Measurements from ENCODE around the gene PPP3CB.

Gene PPP3CB

GRCh38 chr10:73432646-73433537 is 62.9 kb downstream of the PPP3CB start:
- no peak overlapping the region for H3K4me3 ChIP-seq (ENCODE audit: severe bottlenecking)
- no peak overlapping the region for H3K27ac ChIP-seq (ENCODE audit: poor library complexity, severe bottlenecking)
- TF ChIP-seq, protein P1, sequence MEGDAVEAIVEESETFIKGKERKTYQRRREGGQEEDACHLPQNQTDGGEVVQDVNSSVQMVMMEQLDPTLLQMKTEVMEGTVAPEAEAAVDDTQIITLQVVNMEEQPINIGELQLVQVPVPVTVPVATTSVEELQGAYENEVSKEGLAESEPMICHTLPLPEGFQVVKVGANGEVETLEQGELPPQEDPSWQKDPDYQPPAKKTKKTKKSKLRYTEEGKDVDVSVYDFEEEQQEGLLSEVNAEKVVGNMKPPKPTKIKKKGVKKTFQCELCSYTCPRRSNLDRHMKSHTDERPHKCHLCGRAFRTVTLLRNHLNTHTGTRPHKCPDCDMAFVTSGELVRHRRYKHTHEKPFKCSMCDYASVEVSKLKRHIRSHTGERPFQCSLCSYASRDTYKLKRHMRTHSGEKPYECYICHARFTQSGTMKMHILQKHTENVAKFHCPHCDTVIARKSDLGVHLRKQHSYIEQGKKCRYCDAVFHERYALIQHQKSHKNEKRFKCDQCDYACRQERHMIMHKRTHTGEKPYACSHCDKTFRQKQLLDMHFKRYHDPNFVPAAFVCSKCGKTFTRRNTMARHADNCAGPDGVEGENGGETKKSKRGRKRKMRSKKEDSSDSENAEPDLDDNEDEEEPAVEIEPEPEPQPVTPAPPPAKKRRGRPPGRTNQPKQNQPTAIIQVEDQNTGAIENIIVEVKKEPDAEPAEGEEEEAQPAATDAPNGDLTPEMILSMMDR (IDR thresholded peaks at IDR 0.05; ENCODE audit: poor library complexity, severe bottlenecking): no peak
- no peaks in the 10 kb centered on the region for H3K9me3 ChIP-seq (ENCODE audit: severe bottlenecking)
- ATAC-seq (ENCODE audit: low read depth): no peak
- DNase-seq (ENCODE audit: low spot score): no peak
- H3K27me3 ChIP-seq (ENCODE audit: insufficient read depth, poor library complexity, severe bottlenecking): no peaks in the 10 kb centered on the region
- H3K4me1 ChIP-seq (ENCODE audit: insufficient read depth, poor library complexity, severe bottlenecking): no peaks in the 10 kb centered on the region
- peaks cover 13% of the 10 kb centered on the region for H3K36me3 ChIP-seq (ENCODE audit: low read depth)

GRCh38 chr10:73426318-73426717 is 69.5 kb downstream of the PPP3CB start:
- DNase-seq (ENCODE audit: low spot score) (no peak), ATAC-seq (ENCODE audit: low read depth) (no peak)
- TF ChIP-seq, protein P1 (IDR thresholded peaks at IDR 0.05; ENCODE audit: poor library complexity, severe bottlenecking): no peak
- H3K27ac ChIP-seq (ENCODE audit: poor library complexity, severe bottlenecking): no peak overlapping the region
- H3K4me1 ChIP-seq (ENCODE audit: insufficient read depth, poor library complexity, severe bottlenecking): no peaks in the 10 kb centered on the region
- H3K36me3 ChIP-seq (ENCODE audit: low read depth): peaks cover 36% of the 10 kb centered on the region
- H3K9me3 ChIP-seq (ENCODE audit: severe bottlenecking): no peaks in the 10 kb centered on the region
- no peaks in the 10 kb centered on the region for H3K27me3 ChIP-seq (ENCODE audit: insufficient read depth, poor library complexity, severe bottlenecking)
- H3K4me3 ChIP-seq (ENCODE audit: severe bottlenecking): no peak overlapping the region

- Histone ChIP-seq H3K27me3 (ENCODE audit: insufficient read depth, poor library complexity, severe bottlenecking) (no peaks in the 10 kb centered on the region), H3K4me3 (ENCODE audit: severe bottlenecking) (no peak overlapping the region), H3K4me1 (ENCODE audit: insufficient read depth, poor library complexity, severe bottlenecking) (no peaks in the 10 kb centered on the region), H3K36me3 (ENCODE audit: low read depth) (peaks cover 31% of the 10 kb centered on the region), H3K27ac (ENCODE audit: poor library complexity, severe bottlenecking) (no peak overlapping the region), H3K9me3 (ENCODE audit: severe bottlenecking) (no peaks in the 10 kb centered on the region)
- ATAC-seq (ENCODE audit: low read depth) (no peak), DNase-seq (ENCODE audit: low spot score) (no peak)
- TF ChIP-seq, protein P1 (IDR thresholded peaks at IDR 0.05; ENCODE audit: poor library complexity, severe bottlenecking): no peak
These were observed 71.3 kb downstream of the PPP3CB start for GRCh38 chr10:73424478-73424877.

GRCh38 chr10:73423309-73423708 is 72.5 kb downstream of the PPP3CB start:
- no peak for DNase-seq (ENCODE audit: low spot score)
- Histone ChIP-seq H3K4me1 (ENCODE audit: insufficient read depth, poor library complexity, severe bottlenecking) (peaks cover 4% of the 10 kb centered on the region), H3K27ac (ENCODE audit: poor library complexity, severe bottlenecking) (no peak overlapping the region), H3K9me3 (ENCODE audit: severe bottlenecking) (no peaks in the 10 kb centered on the region), H3K27me3 (ENCODE audit: insufficient read depth, poor library complexity, severe bottlenecking) (no peaks in the 10 kb centered on the region), H3K4me3 (ENCODE audit: severe bottlenecking) (no peak overlapping the region), H3K36me3 (ENCODE audit: low read depth) (peaks cover 28% of the 10 kb centered on the region)
- ATAC-seq (ENCODE audit: low read depth): no peak
- TF ChIP-seq, protein P1 (IDR thresholded peaks at IDR 0.05; ENCODE audit: poor library complexity, severe bottlenecking): no peak

GRCh38 chr10:73416571-73416970 is 79.3 kb downstream of the PPP3CB start:
- Histone ChIP-seq H3K4me1 (ENCODE audit: insufficient read depth, poor library complexity, severe bottlenecking) (peaks cover 9% of the 10 kb centered on the region), H3K27ac (ENCODE audit: poor library complexity, severe bottlenecking) (no peak overlapping the region), H3K4me3 (ENCODE audit: severe bottlenecking) (no peak overlapping the region), H3K27me3 (ENCODE audit: insufficient read depth, poor library complexity, severe bottlenecking) (no peaks in the 10 kb centered on the region), H3K36me3 (ENCODE audit: low read depth) (no peaks in the 10 kb centered on the region), H3K9me3 (ENCODE audit: severe bottlenecking) (no peaks in the 10 kb centered on the region)
- ATAC-seq (ENCODE audit: low read depth) (no peak), DNase-seq (ENCODE audit: low spot score) (no peak)
- TF ChIP-seq, protein P1 (IDR thresholded peaks at IDR 0.05; ENCODE audit: poor library complexity, severe bottlenecking): no peak

Measured in RWPE2 (cell line).